ENCODE measurements around the gene MYRF. TPM values are rescaled to one million over a fixed set of nuclear protein-coding genes. Genes with fewer than 3 reads are reported as not detected.

The MYRF gene
- total and polyA plus RNA-seq, 2 donors (not counting 1 experiment from before 2014, with no cell fraction given): 0.27 to 0.34 TPM

- H3K4me3 ChIP-seq (ENCODE audit: control extremely low read depth in 1 of 5, extremely low read depth in 1 of 5, insufficient read depth in 1 of 5, low read depth in 2 of 5, low read length in 4 of 5): no peak overlapping the region
- H3K9me3 ChIP-seq (ENCODE audit: control extremely low read depth in 1 of 3, control insufficient read depth in 2 of 3, insufficient read depth in 1 of 3, low read length in 2 of 3): peaks cover 0 to 8% (median 0%) of the 10 kb centered on the region in 3 donors
- H3K79me2 ChIP-seq (ENCODE audit: control insufficient read depth, insufficient read depth, low read length): no peaks in the 10 kb centered on the region
- CTCF ChIA-PET: interaction anchor here (0.6 kb wide), 1 partner anchor 62 kb away, joined by 4 read pairs; no protein-coding TSS in a partner anchor
- DNase-seq: no peak
- no peak for ATAC-seq (ENCODE audit: low read depth)
- no peak overlapping the region for H2AFZ ChIP-seq (ENCODE audit: insufficient read depth, low read depth, low read length, poor library complexity, severe bottlenecking)
- H3K27ac ChIP-seq (ENCODE audit: low read length in 2 of 2): no peak overlapping the region
- Mint-ChIP-seq H3K27ac (no peak overlapping the region), H3K4me3 (no peak overlapping the region), H3K9me3 (ENCODE audit: insufficient read depth) (no peaks in the 10 kb centered on the region), H3K4me1 (peaks cover 25% of the 10 kb centered on the region), H3K27me3 (no peaks in the 10 kb centered on the region)
- intact Hi-C loops (cut with micrococcal nuclease): no loop called here
- 97% methylated on average over 15 of the region's 15 CpGs for WGBS (ENCODE audit: insufficient coverage)
- peaks cover 16 to 23% of the 10 kb centered on the region in 2 donors for H3K4me1 ChIP-seq (ENCODE audit: control insufficient read depth in 2 of 2, insufficient read depth in 2 of 2, low read length in 2 of 2)
- no peaks in the 10 kb centered on the region for H3K27me3 ChIP-seq (replicated peaks in 1 of 4; ENCODE audit: control extremely low read depth in 1 of 4, control insufficient read depth in 3 of 4, insufficient read depth in 4 of 4, low read length in 3 of 4)
- TF ChIP-seq, protein P1, sequence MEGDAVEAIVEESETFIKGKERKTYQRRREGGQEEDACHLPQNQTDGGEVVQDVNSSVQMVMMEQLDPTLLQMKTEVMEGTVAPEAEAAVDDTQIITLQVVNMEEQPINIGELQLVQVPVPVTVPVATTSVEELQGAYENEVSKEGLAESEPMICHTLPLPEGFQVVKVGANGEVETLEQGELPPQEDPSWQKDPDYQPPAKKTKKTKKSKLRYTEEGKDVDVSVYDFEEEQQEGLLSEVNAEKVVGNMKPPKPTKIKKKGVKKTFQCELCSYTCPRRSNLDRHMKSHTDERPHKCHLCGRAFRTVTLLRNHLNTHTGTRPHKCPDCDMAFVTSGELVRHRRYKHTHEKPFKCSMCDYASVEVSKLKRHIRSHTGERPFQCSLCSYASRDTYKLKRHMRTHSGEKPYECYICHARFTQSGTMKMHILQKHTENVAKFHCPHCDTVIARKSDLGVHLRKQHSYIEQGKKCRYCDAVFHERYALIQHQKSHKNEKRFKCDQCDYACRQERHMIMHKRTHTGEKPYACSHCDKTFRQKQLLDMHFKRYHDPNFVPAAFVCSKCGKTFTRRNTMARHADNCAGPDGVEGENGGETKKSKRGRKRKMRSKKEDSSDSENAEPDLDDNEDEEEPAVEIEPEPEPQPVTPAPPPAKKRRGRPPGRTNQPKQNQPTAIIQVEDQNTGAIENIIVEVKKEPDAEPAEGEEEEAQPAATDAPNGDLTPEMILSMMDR (IDR thresholded peaks at IDR 0.05): no peak
- TF ChIP-seq EZH2 (IDR thresholded peaks at IDR 0.05; ENCODE audit: borderline replicate concordance, insufficient read depth, low read depth, low read length, poor library complexity, severe bottlenecking): no peak
- H3K36me3 ChIP-seq (replicated peaks in 1 of 2; ENCODE audit: control extremely low read depth in 1 of 2, control insufficient read depth in 1 of 2, extremely low read depth in 1 of 2, insufficient read depth in 2 of 2, low read length in 1 of 2): no peaks in the 10 kb centered on the region
- H3K4me2 ChIP-seq (replicated peaks; ENCODE audit: low read depth, low read length, poor library complexity, severe bottlenecking): no peak overlapping the region
- H4K20me1 ChIP-seq (ENCODE audit: control insufficient read depth, insufficient read depth, low read length, poor library complexity, severe bottlenecking): no peaks in the 10 kb centered on the region
- POLR2A ChIA-PET: no interaction called here
- no peak overlapping the region for H3K9ac ChIP-seq (ENCODE audit: low read length)
Measured at GRCh38 chr11:61837411-61838005, 85.1 kb downstream of the MYRF start.

Other genes with a start within 250 kb of the MYRF start
- not detected in 2 replicates for gene LRRC10B, start 243.9 kb upstream of the MYRF start, total RNA-seq
- gene LRRC10B, start 243.9 kb upstream of the MYRF start, polyA plus RNA-seq: 0.12 and 0.15 TPM in 2 replicates
- not detected in 2 replicates for gene SYT7, start 171.6 kb upstream of the MYRF start, total RNA-seq
- 0.07 TPM in 1 of 2 replicates, not detected in the other for gene SYT7, start 171.6 kb upstream of the MYRF start, polyA plus RNA-seq
- gene DAGLA, start 72.2 kb upstream of the MYRF start, total RNA-seq: 0.07 TPM in 1 of 2 replicates, not detected in the other
- 0.04 and 0.06 TPM in 2 replicates for gene DAGLA, start 72.2 kb upstream of the MYRF start, polyA plus RNA-seq
- 64.6 and 65.8 TPM in 2 replicates for gene TMEM258, start 40.0 kb downstream of the MYRF start, total RNA-seq
- gene TMEM258, start 40.0 kb downstream of the MYRF start, polyA plus RNA-seq: 86.2 and 130 TPM in 2 replicates
- 9.2 and 9.8 TPM in 2 replicates for gene FEN1, start 40.3 kb downstream of the MYRF start, total RNA-seq
- gene FEN1, start 40.3 kb downstream of the MYRF start, polyA plus RNA-seq: 3.4 and 6.0 TPM in 2 replicates
- 14.8 and 15.6 TPM in 2 replicates for gene FADS1, start 64.4 kb downstream of the MYRF start, total RNA-seq
- gene FADS1, start 64.4 kb downstream of the MYRF start, polyA plus RNA-seq: 0.39 and 1.8 TPM in 2 replicates
- gene FADS2, start 75.7 kb downstream of the MYRF start, total RNA-seq: 5.9 and 7.0 TPM in 2 replicates
- 1.5 and 3.4 TPM in 2 replicates for gene FADS2, start 75.7 kb downstream of the MYRF start, polyA plus RNA-seq
- 224 and 225 TPM in 2 replicates for gene FADS3, start 138.9 kb downstream of the MYRF start, total RNA-seq
- gene FADS3, start 138.9 kb downstream of the MYRF start, polyA plus RNA-seq: 256 and 265 TPM in 2 replicates
- 0.29 TPM in 1 of 2 replicates, not detected in the other for gene RAB3IL1, start 164.9 kb downstream of the MYRF start, total RNA-seq
- gene RAB3IL1, start 164.9 kb downstream of the MYRF start, polyA plus RNA-seq: 0.27 TPM in 1 of 2 replicates, not detected in the other
- gene BEST1, start 197.7 kb downstream of the MYRF start, total RNA-seq: 0.78 and 0.99 TPM in 2 replicates
- 0.07 and 0.42 TPM in 2 replicates for gene BEST1, start 197.7 kb downstream of the MYRF start, polyA plus RNA-seq
- 1,265 and 1,314 TPM in 2 replicates for gene FTH1, start 215.0 kb downstream of the MYRF start, total RNA-seq
- gene FTH1, start 215.0 kb downstream of the MYRF start, polyA plus RNA-seq: 1,136 and 1,265 TPM in 2 replicates

Data from B cell (primary cell).